ENCODE measurements around the gene PREX1. TPM values are rescaled to one million over a fixed set of nuclear protein-coding genes. Genes with fewer than 3 reads are reported as not detected.

PREX1 gene
- total and polyA plus RNA-seq, 2 donors (not counting 3 experiments of a cell fraction or from before 2014, with no cell fraction given), result 51.3 to 72.9 TPM

GRCh38 chr20:48721324-48722001, 106.3 kb downstream of the PREX1 start:
- Histone ChIP-seq H3K9ac (replicated peaks; ENCODE audit: extremely low read depth, insufficient read depth, low read length) (no peak overlapping the region), H3K36me3 (ENCODE audit: control insufficient read depth in 2 of 2, extremely low read depth in 1 of 2, insufficient read depth in 2 of 2, low read length in 2 of 2) (peaks cover 2 to 21% of the 10 kb centered on the region in 2 experiments), H3K9me1 (replicated peaks; ENCODE audit: control insufficient read depth, extremely low read depth, insufficient read depth, low read length) (no peaks in the 10 kb centered on the region), H2AFZ (ENCODE audit: low read depth, low read length) (no peak overlapping the region), H3K4me1 (ENCODE audit: control insufficient read depth, extremely low read depth, insufficient read depth, low read length) (peaks cover 39% of the 10 kb centered on the region), H3K27me3 (ENCODE audit: control insufficient read depth in 2 of 2, insufficient read depth in 2 of 2, low read length in 2 of 2) (no peaks in the 10 kb centered on the region), H3K4me2 (ENCODE audit: insufficient read depth, low read length) (no peak overlapping the region), H4K20me1 (replicated peaks; ENCODE audit: control insufficient read depth, extremely low read depth, insufficient read depth, low read length) (no peaks in the 10 kb centered on the region), H3K9me3 (replicated peaks; ENCODE audit: control insufficient read depth, insufficient read depth, low read length) (no peaks in the 10 kb centered on the region), H3K79me2 (ENCODE audit: control insufficient read depth, insufficient read depth, low read length) (peaks cover 56% of the 10 kb centered on the region), H3K27ac (ENCODE audit: insufficient read depth, low read depth, low read length) (peak overlapping the region; percentile 90), H3K4me3 (replicated peaks in 1 of 3; ENCODE audit: insufficient read depth in 1 of 3, low read depth in 1 of 3, low read length in 3 of 3) (no peak overlapping the region)
- POLR2A ChIA-PET, result no interaction called here
- dilution Hi-C loops (cut with MboI; ENCODE audit: extremely low pct_ligation_motif_present, low sequenced_read_pairs), result no loop called here
- no peak for DNase-seq (ENCODE audit: low read depth, low spot score)
- peak; percentile 46 for FAIRE-seq
- no peak for TF ChIP-seq FOS (IDR thresholded peaks at IDR 0.05; ENCODE audit: borderline replicate concordance, insufficient read depth, low read length)
- TF ChIP-seq, protein P1, sequence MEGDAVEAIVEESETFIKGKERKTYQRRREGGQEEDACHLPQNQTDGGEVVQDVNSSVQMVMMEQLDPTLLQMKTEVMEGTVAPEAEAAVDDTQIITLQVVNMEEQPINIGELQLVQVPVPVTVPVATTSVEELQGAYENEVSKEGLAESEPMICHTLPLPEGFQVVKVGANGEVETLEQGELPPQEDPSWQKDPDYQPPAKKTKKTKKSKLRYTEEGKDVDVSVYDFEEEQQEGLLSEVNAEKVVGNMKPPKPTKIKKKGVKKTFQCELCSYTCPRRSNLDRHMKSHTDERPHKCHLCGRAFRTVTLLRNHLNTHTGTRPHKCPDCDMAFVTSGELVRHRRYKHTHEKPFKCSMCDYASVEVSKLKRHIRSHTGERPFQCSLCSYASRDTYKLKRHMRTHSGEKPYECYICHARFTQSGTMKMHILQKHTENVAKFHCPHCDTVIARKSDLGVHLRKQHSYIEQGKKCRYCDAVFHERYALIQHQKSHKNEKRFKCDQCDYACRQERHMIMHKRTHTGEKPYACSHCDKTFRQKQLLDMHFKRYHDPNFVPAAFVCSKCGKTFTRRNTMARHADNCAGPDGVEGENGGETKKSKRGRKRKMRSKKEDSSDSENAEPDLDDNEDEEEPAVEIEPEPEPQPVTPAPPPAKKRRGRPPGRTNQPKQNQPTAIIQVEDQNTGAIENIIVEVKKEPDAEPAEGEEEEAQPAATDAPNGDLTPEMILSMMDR (IDR thresholded peaks at IDR 0.05; ENCODE audit: extremely low read depth in 1 of 2, insufficient read depth in 1 of 2, low read depth in 1 of 2, low read length in 2 of 2), result no peak
- no peak for TF ChIP-seq POLR2A (IDR thresholded peaks at IDR 0.05; ENCODE audit: low read depth, low read length)
- no peak for TF ChIP-seq POLR2AphosphoS5 (IDR thresholded peaks at IDR 0.05; ENCODE audit: insufficient read depth, low read depth, low read length)
- CTCF ChIA-PET, result interaction anchor here (1.2 to 2.2 kb wide), 3 partner anchors 64 to 184 kb away, joined by 3 to 13 read pairs (median 4); no protein-coding TSS in a partner anchor
- no TSS peak for BruUV-seq (replicated peaks)
- intact Hi-C loops (cut with micrococcal nuclease), result loop anchor here (2.0 kb wide), 3 partner anchors 29 to 103 kb away; no protein-coding TSS in a partner anchor
